Stomach (tissue), 19 donors: ENCODE measurements around the gene FAM180B. TPM values are rescaled to one million over a fixed set of nuclear protein-coding genes. Genes with fewer than 3 reads are reported as not detected.

Source experiments
- DNase-seq, 2 donors: peaks; one replicate each; pipeline versions ENCODE4 v3.0.0 to v3.0.0-alpha.2; 2013 to 2019
- H3K27ac ChIP-seq, 5 donors: fragments of 200-600 bp in 4 of 5; sonication (generic) in 4 of 5; one replicate each; pipeline ENCODE4 v1.5.1; 2013 to 2019; ENCODE audit warnings: mild to moderate bottlenecking in 1 of 5, moderate library complexity in 1 of 5
- H3K27me3 ChIP-seq, 3 donors: fragments of 200-600 bp; sonication (generic); one replicate each; pipeline ENCODE4 v1.5.1; 2017 to 2019; ENCODE audit warnings: mixed run types in 1 of 3
- H3K36me3 ChIP-seq, 4 donors: fragments of 200-600 bp; sonication (generic); 1 replicate in 3 of 4; 2 replicates in 1 of 4; pipeline ENCODE4 v1.5.1; 2016 to 2019
- H3K4me1 ChIP-seq, 4 donors: fragments of 200-600 bp; sonication (generic); one replicate each; pipeline ENCODE4 v1.5.1; 2016 to 2019
- H3K4me3 ChIP-seq, 4 donors: fragments of 200-600 bp; sonication (generic) in 3 of 4; one replicate each; pipeline ENCODE4 v1.5.1; 2016 to 2019; ENCODE audit warnings: mild to moderate bottlenecking in 1 of 4
- H3K9me3 ChIP-seq, 4 donors: fragments of 200-600 bp; sonication (generic); one replicate each; pipeline ENCODE4 v1.5.1; 2016 to 2019
- EP300 ChIP-seq: sonication (generic); formaldehyde crosslinking; IDR thresholded peaks from one replicate; pipeline ENCODE4 v1.6.1; 2017; ENCODE audit warnings: antibody characterized with exemption
- POLR2A ChIP-seq, 4 donors: fragments of 450-650 bp; IDR thresholded peaks; one replicate each; pipeline ENCODE4 v1.6.1; 2016; ENCODE audit warnings: antibody characterized with exemption in 4 of 4, control low read depth in 2 of 4, mild to moderate bottlenecking in 1 of 4, moderate library complexity in 1 of 4
- POLR2AphosphoS5 ChIP-seq, 3 donors: sonication (generic); formaldehyde crosslinking; IDR thresholded peaks; one replicate each; pipeline ENCODE4 v1.6.1; 2016; ENCODE audit warnings: antibody characterized with exemption in 3 of 3
- WGBS, 5 donors: extraction: QIAGEN DNeasy Blood & Tissue Kit in 3 of 5; methylation state at CpG; one replicate each; pipeline versions ENCODE4 v1.1.5 to v1.1.7; 2013 to 2018; 5-methylcytosine and 5-hydroxymethylcytosine counted together
- intact Hi-C: fragments of 100-400 bp; cut with DNase I; formaldehyde crosslinking; loops from one replicate; pipeline ENCODE4 v1.15.1; 2023; ENCODE audit warnings: low total_unique reads
- long read RNA-seq, 10 donors: transcript quantifications; one replicate each; lab custom pipeline, GENCODE V29; 2026
- polyA plus RNA-seq, 3 donors: library from polyadenylated mRNA; stranded (reverse); fragments of 200-250 nt; gene quantifications; one replicate each; pipeline ENCODE4 v1.2.3, GENCODE V29; 2013
- total RNA-seq, 5 donors: library from RNA; depleted of rRNA; stranded (reverse); fragments of >200 nt; gene quantifications; one replicate each; pipeline versions ENCODE4 v1.1.0 to v1.2.3, GENCODE V29; 2014 to 2016
- TF ChIP-seq, protein P1 (sequence below), 7 experiments: fragments of 450-650 bp in 4 of 7; fragments of 200-600 bp in 3 of 7; sonication (generic) in 3 of 7; IDR thresholded peaks; one replicate each; pipeline ENCODE4 v1.5.1; 2016 to 2019; ENCODE audit warnings: antibody characterized with exemption in 7 of 7, control low read depth in 2 of 7, mild to moderate bottlenecking in 1 of 7
- donor health status: healthy with polysubstance abuse.
- donor health status: Bipolar disorder and iron deficiency.
- donor health status: healthy.

The FAM180B gene, protein sequence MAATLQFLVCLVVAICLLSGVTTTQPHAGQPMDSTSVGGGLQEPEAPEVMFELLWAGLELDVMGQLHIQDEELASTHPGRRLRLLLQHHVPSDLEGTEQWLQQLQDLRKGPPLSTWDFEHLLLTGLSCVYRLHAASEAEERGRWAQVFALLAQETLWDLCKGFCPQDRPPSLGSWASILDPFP
- total RNA-seq (1 to 10 TPM in 1 of 5 donors, under 1 TPM in 1, not detected in 3; 0.37 to 1.2 TPM), polyA plus RNA-seq (not detected)
- long read RNA-seq, donor 1: 0 reads
- long read RNA-seq, donor 2: 0 reads
- long read RNA-seq, donor 3: 0 reads
- long read RNA-seq, donor 4: 0 reads
- long read RNA-seq, donor 5: 0 reads
- long read RNA-seq, donor 6, partial matches to known transcripts: 16 of 16 reads
- long read RNA-seq, donor 6, other reads (novel, unspliced or antisense): 0 of 16 reads
- long read RNA-seq, donor 7: 0 reads
- long read RNA-seq, donor 8: 0 reads
- long read RNA-seq, donor 9: 0 reads
- long read RNA-seq, donor 10: 0 reads

DNA sequence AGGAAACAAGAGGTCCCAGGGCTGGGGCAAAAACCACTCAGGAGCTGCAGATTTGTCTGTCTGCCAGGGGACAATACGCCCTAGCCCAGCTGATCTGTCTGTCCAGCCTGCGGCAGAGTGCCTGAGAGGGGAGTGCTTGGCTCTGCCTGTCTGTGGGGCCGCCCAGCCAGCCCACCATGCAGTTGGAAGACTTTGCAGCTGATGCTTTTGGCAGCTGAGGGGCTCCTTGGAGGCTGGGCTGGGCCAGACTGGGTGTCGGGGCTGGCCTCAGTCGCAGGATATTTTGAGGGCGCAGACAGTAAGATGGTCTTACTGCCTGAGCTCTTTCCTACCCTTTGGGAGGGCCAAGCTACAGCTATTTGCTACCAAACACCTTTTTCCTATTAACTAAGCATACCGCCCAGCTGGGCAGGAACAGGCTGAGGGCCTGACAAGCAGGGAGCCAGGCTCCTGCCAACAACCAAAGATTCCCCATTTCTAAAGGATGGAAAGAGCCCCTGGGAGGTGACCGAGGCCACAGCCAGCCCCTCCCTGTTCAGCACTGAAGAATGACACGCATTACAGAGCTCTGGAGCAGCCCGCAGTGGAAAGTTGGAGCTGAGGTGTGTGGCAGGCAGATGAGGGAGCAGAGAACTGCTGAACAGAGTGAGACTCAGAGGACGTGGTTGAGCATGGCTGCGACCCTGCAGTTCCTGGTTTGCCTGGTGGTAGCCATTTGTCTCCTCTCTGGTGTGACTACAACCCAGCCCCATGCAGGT lies at the start of gene FAM180B:
TSS of gene FAM180B (plus strand) at position 581 of the 758 bp plus-strand sequence. CDS start at position 672, 91 bp downstream.
- H3K27ac ChIP-seq: peak within 1 kb of the TSS in 1 of 5 donors; percentile 0
- H3K36me3 ChIP-seq: peaks cover 38 to 54% (median 45%) of the 10 kb centered on the region in 4 donors
- H3K4me3 ChIP-seq: no peak within 1 kb of the TSS
- DNase-seq: no peak
- WGBS, 5 donors: 71 to 80% (median 75%) methylated on average over 8 to 12 of the region's 12 CpGs
- TF ChIP-seq, protein P1, sequence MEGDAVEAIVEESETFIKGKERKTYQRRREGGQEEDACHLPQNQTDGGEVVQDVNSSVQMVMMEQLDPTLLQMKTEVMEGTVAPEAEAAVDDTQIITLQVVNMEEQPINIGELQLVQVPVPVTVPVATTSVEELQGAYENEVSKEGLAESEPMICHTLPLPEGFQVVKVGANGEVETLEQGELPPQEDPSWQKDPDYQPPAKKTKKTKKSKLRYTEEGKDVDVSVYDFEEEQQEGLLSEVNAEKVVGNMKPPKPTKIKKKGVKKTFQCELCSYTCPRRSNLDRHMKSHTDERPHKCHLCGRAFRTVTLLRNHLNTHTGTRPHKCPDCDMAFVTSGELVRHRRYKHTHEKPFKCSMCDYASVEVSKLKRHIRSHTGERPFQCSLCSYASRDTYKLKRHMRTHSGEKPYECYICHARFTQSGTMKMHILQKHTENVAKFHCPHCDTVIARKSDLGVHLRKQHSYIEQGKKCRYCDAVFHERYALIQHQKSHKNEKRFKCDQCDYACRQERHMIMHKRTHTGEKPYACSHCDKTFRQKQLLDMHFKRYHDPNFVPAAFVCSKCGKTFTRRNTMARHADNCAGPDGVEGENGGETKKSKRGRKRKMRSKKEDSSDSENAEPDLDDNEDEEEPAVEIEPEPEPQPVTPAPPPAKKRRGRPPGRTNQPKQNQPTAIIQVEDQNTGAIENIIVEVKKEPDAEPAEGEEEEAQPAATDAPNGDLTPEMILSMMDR (IDR thresholded peaks at IDR 0.05): no peak
- TF ChIP-seq POLR2AphosphoS5 (IDR thresholded peaks at IDR 0.05): no peak
- TF ChIP-seq POLR2A (IDR thresholded peaks at IDR 0.05): no peak
- TF ChIP-seq EP300: no peak
- intact Hi-C loops: no loop called here
- peaks cover 0 to 18% (median 8%) of the 10 kb centered on the region in 4 donors for H3K4me1 ChIP-seq
- H3K27me3 ChIP-seq: peaks cover 0 to 26% (median 12%) of the 10 kb centered on the region in 3 donors
- no peaks in the 10 kb centered on the region for H3K9me3 ChIP-seq

DNA sequence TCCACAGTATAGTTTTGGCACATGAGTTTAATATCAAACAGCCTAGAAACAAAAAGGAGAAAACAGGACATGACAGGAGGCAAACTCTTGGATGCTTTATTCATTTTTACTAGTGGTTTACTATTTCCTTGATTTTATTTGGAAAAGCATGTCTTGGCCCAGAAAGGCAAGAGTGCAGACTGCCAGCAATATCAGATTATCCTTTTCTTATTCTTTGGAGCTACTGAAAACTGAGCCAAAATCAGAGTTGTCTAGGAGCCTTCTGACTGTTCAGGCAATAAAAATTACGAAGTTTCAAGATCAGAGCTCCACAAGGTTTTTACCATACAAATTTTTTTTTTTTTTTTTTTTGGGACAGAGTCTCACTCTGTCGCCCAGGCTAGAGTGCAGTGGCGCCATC lies 49.6 kb upstream of the FAM180B start:
- TF ChIP-seq POLR2A (IDR thresholded peaks at IDR 0.05) (no peak), EP300 (no peak), POLR2AphosphoS5 (IDR thresholded peaks at IDR 0.05) (no peak)
- TF ChIP-seq, protein P1 (IDR thresholded peaks at IDR 0.05): no peak
- Histone ChIP-seq H3K27ac (peak overlapping the region in 1 of 5 donors; percentile 10), H3K4me1 (peaks cover 51 to 98% (median 76%) of the 10 kb centered on the region in 4 donors), H3K9me3 (no peaks in the 10 kb centered on the region), H3K36me3 (peaks cover 0 to 14% (median 6%) of the 10 kb centered on the region in 4 donors), H3K4me3 (no peak overlapping the region), H3K27me3 (no peaks in the 10 kb centered on the region)
- DNase-seq: no peak
- WGBS, 5 donors: 53 to 86% (median 75%) methylated on average over 1 to 3 of the region's 3 CpGs
- intact Hi-C loops: no loop called here

DNA sequence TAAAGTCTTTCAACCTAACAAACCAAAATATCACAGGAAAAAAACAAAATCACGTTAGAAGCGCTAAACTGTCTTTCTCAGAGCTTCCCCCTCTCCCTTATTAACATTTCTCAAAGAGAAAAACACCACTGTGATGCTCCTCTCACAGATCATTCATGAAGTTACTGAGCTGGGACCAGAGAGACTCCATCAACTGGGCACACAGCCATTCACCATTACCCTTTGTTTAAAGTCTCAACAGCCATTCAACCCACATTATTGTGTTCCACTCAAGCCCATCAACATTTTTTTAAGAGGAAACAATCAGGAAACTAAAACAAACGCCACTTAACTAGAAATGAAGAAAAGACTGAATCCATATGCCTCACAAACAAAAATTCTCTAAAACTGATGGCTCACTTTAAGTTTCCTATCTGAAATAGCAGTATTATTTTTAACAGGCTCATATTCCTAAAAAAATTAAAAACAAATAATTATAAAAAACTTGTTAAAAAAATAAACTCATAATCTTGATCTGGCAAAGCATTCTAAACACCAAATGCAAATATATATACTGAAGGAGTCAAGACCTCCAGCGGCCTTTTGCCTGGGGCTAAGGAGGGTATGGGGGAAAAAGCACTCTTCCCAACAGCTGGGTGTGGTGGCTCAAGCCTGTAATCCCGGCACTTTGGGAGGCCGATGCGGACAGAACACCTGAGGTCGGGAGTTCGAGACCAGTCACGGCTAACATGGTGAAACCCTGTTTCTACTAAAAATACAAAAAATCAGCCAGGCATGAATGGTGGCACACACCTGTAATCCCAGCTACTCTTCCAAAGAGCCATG lies 47.5 kb upstream of the FAM180B start:
- TF ChIP-seq, protein P1 (IDR thresholded peaks at IDR 0.05): no peak
- TF ChIP-seq POLR2A (IDR thresholded peaks at IDR 0.05) (no peak), EP300 (no peak), POLR2AphosphoS5 (IDR thresholded peaks at IDR 0.05) (no peak)
- H3K27ac ChIP-seq: peak overlapping the region in 2 of 5 donors; percentile 55 to 63
- peaks cover 39 to 98% (median 69%) of the 10 kb centered on the region in 4 donors for H3K4me1 ChIP-seq
- H3K36me3 ChIP-seq: peaks cover 0 to 14% (median 6%) of the 10 kb centered on the region in 4 donors
- intact Hi-C loops: no loop called here
- H3K4me3 ChIP-seq: no peak overlapping the region
- H3K27me3 ChIP-seq: no peaks in the 10 kb centered on the region
- WGBS, 5 donors: 52 to 64% (median 56%) methylated on average over 10 of the region's 10 CpGs
- H3K9me3 ChIP-seq: no peaks in the 10 kb centered on the region
- peak in 1 of 2 donors; percentile 55 for DNase-seq
